MG63 (cell line): ENCODE data around the gene HTR3C. TPM values are rescaled to one million over a fixed set of nuclear protein-coding genes. Genes with fewer than 3 reads are reported as not detected.
"Not testable (repeated sequence)": the region's sequence is repeated elsewhere in the genome, so short reads cannot be mapped to it uniquely, and the experiment has no call there.

Experiments
- DNase-seq: peaks from one replicate; pipeline ENCODE4 v3.0.0-alpha.2; 2020
- H3K27me3 ChIP-seq: fragments of 250-450 bp; sonication (Bioruptor Pico); 2 replicates; pipeline ENCODE4 v1.5.1; 2020; ENCODE audit warnings: mild to moderate bottlenecking, moderate library complexity
- H3K36me3 ChIP-seq: fragments of 250-450 bp; sonication (Bioruptor Pico); 2 replicates; pipeline ENCODE4 v1.5.1; 2020; ENCODE audit warnings: mild to moderate bottlenecking, moderate library complexity
- H3K4me3 ChIP-seq: fragments of 250-450 bp; sonication (Bioruptor Pico); 2 replicates; pipeline ENCODE4 v1.5.1; 2020; ENCODE audit warnings: mild to moderate bottlenecking, moderate library complexity
- H3K9me3 ChIP-seq: fragments of 250-450 bp; sonication (Bioruptor Pico); 2 replicates; pipeline ENCODE4 v1.5.1; 2020; ENCODE audit warnings: mild to moderate bottlenecking, moderate library complexity
- total RNA-seq: library from RNA; depleted of rRNA; stranded (reverse); fragments of >200 nt; shearing (Covaris generic); gene quantifications from 2 replicates; pipeline ENCODE4 v1.2.3, GENCODE V29; 2014; ENCODE audit warnings: low replicate concordance; rRNA removed

The HTR3C gene
- total RNA-seq, result not detected in 2 replicates

GRCh38 chr3:184052767-184053166, at the start of gene HTR3C:
HTR3C (plus strand) TSS chr3:184053047; CDS start chr3:184053081, 34 bp downstream.
- Histone ChIP-seq H3K36me3 (no peaks in the 10 kb centered on the region), H3K27me3 (no peaks in the 10 kb centered on the region; the same call in 1 of the 2 replicates), H3K4me3 (no peak within 1 kb of the TSS), H3K9me3 (no peaks in the 10 kb centered on the region)
- no peak for DNase-seq

GRCh38 chr3:184003187-184003967, 49.5 kb upstream of the HTR3C start:
- H3K36me3 ChIP-seq, result peaks cover 4% of the 10 kb centered on the region; the same call in 1 of the 2 replicates
- no peak for DNase-seq
- no peaks in the 10 kb centered on the region for H3K27me3 ChIP-seq
- no peak overlapping the region for H3K4me3 ChIP-seq
- no peaks in the 10 kb centered on the region for H3K9me3 ChIP-seq

- Histone ChIP-seq H3K27me3 (no peaks in the 10 kb centered on the region), H3K36me3 (peaks cover 8% of the 10 kb centered on the region; the same call in 1 of the 2 replicates), H3K9me3 (no peaks in the 10 kb centered on the region), H3K4me3 (no peak overlapping the region)
- DNase-seq, result no peak
Measured at GRCh38 chr3:184004476-184004875, 48.4 kb upstream of the HTR3C start.

GRCh38 chr3:184005941-184006507, 46.8 kb upstream of the HTR3C start:
- Histone ChIP-seq H3K36me3 (peaks cover 5% of the 10 kb centered on the region; the same call in 1 of the 2 replicates), H3K4me3 (no peak overlapping the region), H3K9me3 (no peaks in the 10 kb centered on the region), H3K27me3 (no peaks in the 10 kb centered on the region)
- DNase-seq, result no peak

GRCh38 chr3:184007143-184007813, 45.6 kb upstream of the HTR3C start:
- H3K9me3 ChIP-seq, H3K27me3 ChIP-seq, DNase-seq, H3K4me3 ChIP-seq: not testable (repeated sequence)
- H3K36me3 ChIP-seq, result peaks cover 15% of the 10 kb centered on the region

- peaks cover 20% of the 10 kb centered on the region for H3K36me3 ChIP-seq
- H3K9me3 ChIP-seq, result no peaks in the 10 kb centered on the region
- no peak overlapping the region for H3K4me3 ChIP-seq
- no peaks in the 10 kb centered on the region for H3K27me3 ChIP-seq
- no peak for DNase-seq
Measured at GRCh38 chr3:184008161-184008560, 44.7 kb upstream of the HTR3C start.

GRCh38 chr3:184011230-184011876, 41.5 kb upstream of the HTR3C start:
- no peak for DNase-seq

GRCh38 chr3:184011937-184012889, 40.6 kb upstream of the HTR3C start:
- Histone ChIP-seq H3K9me3 (no peaks in the 10 kb centered on the region), H3K27me3 (no peaks in the 10 kb centered on the region), H3K36me3 (peaks cover 32% of the 10 kb centered on the region), H3K4me3 (no peak overlapping the region)
- DNase-seq, result no peak

More at GRCh38 chr3:184011230-184011876, 41.5 kb upstream of the HTR3C start:
- Histone ChIP-seq H3K27me3 (no peaks in the 10 kb centered on the region), H3K9me3 (no peaks in the 10 kb centered on the region), H3K4me3 (no peak overlapping the region), H3K36me3 (peaks cover 30% of the 10 kb centered on the region)

GRCh38 chr3:184015381-184016019, 37.3 kb upstream of the HTR3C start:
- H3K27me3 ChIP-seq, result no peaks in the 10 kb centered on the region
- no peak overlapping the region for H3K4me3 ChIP-seq
- no peaks in the 10 kb centered on the region for H3K9me3 ChIP-seq
- DNase-seq, result no peak
- peaks cover 27% of the 10 kb centered on the region for H3K36me3 ChIP-seq

- Histone ChIP-seq H3K36me3 (peaks cover 27% of the 10 kb centered on the region), H3K4me3 (peak overlapping the region; percentile 100), H3K9me3 (no peaks in the 10 kb centered on the region), H3K27me3 (no peaks in the 10 kb centered on the region; the same call in 1 of the 2 replicates)
- no peak for DNase-seq
Measured at GRCh38 chr3:184016169-184016570, 36.7 kb upstream of the HTR3C start.

- DNase-seq, result peak; percentile 73
- Histone ChIP-seq H3K9me3 (no peaks in the 10 kb centered on the region), H3K27me3 (no peaks in the 10 kb centered on the region; the same call in 1 of the 2 replicates), H3K4me3 (peak overlapping the region; percentile 100), H3K36me3 (peaks cover 19% of the 10 kb centered on the region)
Measured at GRCh38 chr3:184016811-184017671, 35.8 kb upstream of the HTR3C start.

- peaks cover 13% of the 10 kb centered on the region for H3K36me3 ChIP-seq
- DNase-seq, result peak; percentile 95
- no peaks in the 10 kb centered on the region for H3K9me3 ChIP-seq
- H3K4me3 ChIP-seq, result peak within 1 kb of the TSS; percentile 100
- no peaks in the 10 kb centered on the region; the same call in 1 of the 2 replicates for H3K27me3 ChIP-seq
Measured at GRCh38 chr3:184017672-184018423, 35.0 kb upstream of the HTR3C start, which contains the start of gene ABCC5. ABCC5 (minus strand) TSS chr3:184017884; CDS start chr3:184014392, 3,492 bp downstream.

- Histone ChIP-seq H3K9me3 (no peaks in the 10 kb centered on the region), H3K4me3 (peak overlapping the region; percentile 100), H3K27me3 (no peaks in the 10 kb centered on the region; the same call in 1 of the 2 replicates), H3K36me3 (peaks cover 9% of the 10 kb centered on the region)
- DNase-seq, result no peak
Measured at GRCh38 chr3:184018424-184018973, 34.3 kb upstream of the HTR3C start.
